ENCODE results near the gene LRCH4.
"Not testable (repeated sequence)": the region's sequence is repeated elsewhere in the genome, so short reads cannot be mapped to it uniquely, and the experiment has no call there.

Gene LRCH4

DNA sequence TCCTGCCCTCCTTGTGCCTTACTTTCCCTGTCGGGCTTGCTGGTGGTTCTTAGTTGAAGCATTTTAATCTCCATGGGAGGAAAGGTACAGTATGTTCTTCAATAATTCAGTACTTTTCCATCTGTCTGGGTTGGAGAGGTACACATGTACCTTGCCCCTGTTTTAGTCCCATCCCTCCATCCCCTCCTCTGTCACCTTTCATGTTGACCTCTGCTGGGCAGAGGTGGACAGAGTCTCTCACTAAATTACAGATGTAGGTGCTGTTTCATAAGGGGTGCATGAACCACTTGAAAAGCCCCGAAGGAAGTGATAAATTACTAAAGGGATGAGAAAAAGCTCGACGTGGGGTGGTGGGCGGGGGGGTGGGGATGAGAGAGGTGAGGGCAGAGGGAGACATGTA is 41.5 kb downstream of the LRCH4 start:
- Histone ChIP-seq H3K9ac (ENCODE audit: low read length) (no peak overlapping the region), H4K20me1 (ENCODE audit: low read depth, low read length) (no peaks in the 10 kb centered on the region), H3K4me3 (ENCODE audit: insufficient read depth, low read length, poor library complexity, severe bottlenecking) (no peak overlapping the region), H3K27ac (ENCODE audit: low read depth, low read length) (no peak overlapping the region), H3F3A (ENCODE audit: insufficient read depth) (0 out of 2 replicates have a peak, but pooled peaks cover 3% of the 10 kb centered on the region), H3K9me2 (replicated peaks; ENCODE audit: insufficient read depth, low read length) (no peaks in the 10 kb centered on the region), H3K79me2 (ENCODE audit: insufficient read depth, low read length) (no peaks in the 10 kb centered on the region), H3K27me3 (ENCODE audit: low read length) (no peaks in the 10 kb centered on the region), H3K36me3 (ENCODE audit: low read length) (no peaks in the 10 kb centered on the region), H3K4me2 (ENCODE audit: low read depth, low read length, poor library complexity, severe bottlenecking) (no peak overlapping the region), H3K9me3 (ENCODE audit: insufficient read depth, low read length) (no peaks in the 10 kb centered on the region), H2AFZ (ENCODE audit: low read depth, low read length, severe bottlenecking) (no peak overlapping the region)
- TF ChIP-seq, protein P1, sequence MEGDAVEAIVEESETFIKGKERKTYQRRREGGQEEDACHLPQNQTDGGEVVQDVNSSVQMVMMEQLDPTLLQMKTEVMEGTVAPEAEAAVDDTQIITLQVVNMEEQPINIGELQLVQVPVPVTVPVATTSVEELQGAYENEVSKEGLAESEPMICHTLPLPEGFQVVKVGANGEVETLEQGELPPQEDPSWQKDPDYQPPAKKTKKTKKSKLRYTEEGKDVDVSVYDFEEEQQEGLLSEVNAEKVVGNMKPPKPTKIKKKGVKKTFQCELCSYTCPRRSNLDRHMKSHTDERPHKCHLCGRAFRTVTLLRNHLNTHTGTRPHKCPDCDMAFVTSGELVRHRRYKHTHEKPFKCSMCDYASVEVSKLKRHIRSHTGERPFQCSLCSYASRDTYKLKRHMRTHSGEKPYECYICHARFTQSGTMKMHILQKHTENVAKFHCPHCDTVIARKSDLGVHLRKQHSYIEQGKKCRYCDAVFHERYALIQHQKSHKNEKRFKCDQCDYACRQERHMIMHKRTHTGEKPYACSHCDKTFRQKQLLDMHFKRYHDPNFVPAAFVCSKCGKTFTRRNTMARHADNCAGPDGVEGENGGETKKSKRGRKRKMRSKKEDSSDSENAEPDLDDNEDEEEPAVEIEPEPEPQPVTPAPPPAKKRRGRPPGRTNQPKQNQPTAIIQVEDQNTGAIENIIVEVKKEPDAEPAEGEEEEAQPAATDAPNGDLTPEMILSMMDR (IDR thresholded peaks at IDR 0.05; ENCODE audit: insufficient read depth, low read length, poor library complexity, severe bottlenecking) = no peak
- TF ChIP-seq EZH2phosphoT487 (conservative IDR thresholded peaks at IDR 0.05; ENCODE audit: low read length) = no peak

DNA sequence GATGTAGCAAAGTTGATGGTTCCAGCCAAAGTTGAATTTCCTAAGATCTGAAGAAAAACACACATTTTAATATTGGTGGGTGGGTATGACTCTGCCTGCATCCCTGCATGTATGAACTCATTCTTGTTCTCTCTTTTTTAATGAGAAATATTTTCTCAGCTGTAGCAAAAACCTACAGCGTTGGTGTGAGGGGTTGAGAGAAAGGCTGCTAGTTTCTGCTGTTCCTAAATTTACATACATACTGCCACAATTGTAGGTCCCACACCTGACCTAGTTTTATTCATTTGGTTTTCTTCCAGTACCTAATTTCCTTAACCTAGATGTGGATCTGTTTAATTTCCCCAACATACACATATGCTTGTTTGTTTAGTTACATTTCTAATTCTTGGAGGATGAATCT is 42.3 kb downstream of the LRCH4 start:
- no peaks in the 10 kb centered on the region for H3K36me3 ChIP-seq (ENCODE audit: low read length)
- H3K79me2 ChIP-seq (ENCODE audit: insufficient read depth, low read length) = no peaks in the 10 kb centered on the region
- no peak overlapping the region for H2AFZ ChIP-seq (ENCODE audit: low read depth, low read length, severe bottlenecking)
- H3K9me3 ChIP-seq (ENCODE audit: insufficient read depth, low read length) = no peaks in the 10 kb centered on the region
- no peaks in the 10 kb centered on the region for H4K20me1 ChIP-seq (ENCODE audit: low read depth, low read length)
- H3K27me3 ChIP-seq (ENCODE audit: low read length) = no peaks in the 10 kb centered on the region
- H3K9me2 ChIP-seq (replicated peaks; ENCODE audit: insufficient read depth, low read length) = no peaks in the 10 kb centered on the region
- H3K4me2 ChIP-seq (ENCODE audit: low read depth, low read length, poor library complexity, severe bottlenecking) = no peak overlapping the region
- H3K9ac ChIP-seq (ENCODE audit: low read length) = no peak overlapping the region
- H3K4me3 ChIP-seq (ENCODE audit: insufficient read depth, low read length, poor library complexity, severe bottlenecking) = no peak overlapping the region
- H3F3A ChIP-seq (ENCODE audit: insufficient read depth) = no peaks in the 10 kb centered on the region
- no peak overlapping the region for H3K27ac ChIP-seq (ENCODE audit: low read depth, low read length)
- TF ChIP-seq, protein P1 (IDR thresholded peaks at IDR 0.05; ENCODE audit: insufficient read depth, low read length, poor library complexity, severe bottlenecking) = no peak
- no peak for TF ChIP-seq EZH2phosphoT487 (conservative IDR thresholded peaks at IDR 0.05; ENCODE audit: low read length)

- not testable (repeated sequence) for H3K9ac ChIP-seq (ENCODE audit: low read length); H4K20me1 ChIP-seq (ENCODE audit: low read depth, low read length); H3K79me2 ChIP-seq (ENCODE audit: insufficient read depth, low read length); H3K36me3 ChIP-seq (ENCODE audit: low read length); H3F3A ChIP-seq (ENCODE audit: insufficient read depth); H3K27me3 ChIP-seq (ENCODE audit: low read length); H3K4me3 ChIP-seq (ENCODE audit: insufficient read depth, low read length, poor library complexity, severe bottlenecking); H3K4me2 ChIP-seq (ENCODE audit: low read depth, low read length, poor library complexity, severe bottlenecking); H3K27ac ChIP-seq (ENCODE audit: low read depth, low read length); H3K9me2 ChIP-seq (replicated peaks; ENCODE audit: insufficient read depth, low read length); H3K9me3 ChIP-seq (ENCODE audit: insufficient read depth, low read length); H2AFZ ChIP-seq (ENCODE audit: low read depth, low read length, severe bottlenecking)
Measured at GRCh38 chr7:100541309-100541708, 44.6 kb downstream of the LRCH4 start.

GRCh38 chr7:100540073-100540723 is 45.7 kb downstream of the LRCH4 start:
- Histone ChIP-seq H3K36me3 (ENCODE audit: low read length) (no peaks in the 10 kb centered on the region), H3K4me2 (ENCODE audit: low read depth, low read length, poor library complexity, severe bottlenecking) (peak overlapping the region; percentile 65), H3K9ac (ENCODE audit: low read length) (peak overlapping the region; percentile 75), H4K20me1 (ENCODE audit: low read depth, low read length) (no peaks in the 10 kb centered on the region), H3K9me2 (replicated peaks; ENCODE audit: insufficient read depth, low read length) (no peaks in the 10 kb centered on the region), H3K27me3 (ENCODE audit: low read length) (no peaks in the 10 kb centered on the region), H3K27ac (ENCODE audit: low read depth, low read length) (no peak overlapping the region), H3K9me3 (ENCODE audit: insufficient read depth, low read length) (no peaks in the 10 kb centered on the region), H3K4me3 (ENCODE audit: insufficient read depth, low read length, poor library complexity, severe bottlenecking) (peak overlapping the region; percentile 75), H3K79me2 (ENCODE audit: insufficient read depth, low read length) (no peaks in the 10 kb centered on the region), H2AFZ (ENCODE audit: low read depth, low read length, severe bottlenecking) (no peak overlapping the region), H3F3A (ENCODE audit: insufficient read depth) (no peaks in the 10 kb centered on the region)
- no peak for TF ChIP-seq EZH2phosphoT487 (conservative IDR thresholded peaks at IDR 0.05; ENCODE audit: low read length)
- TF ChIP-seq, protein P1 (IDR thresholded peaks at IDR 0.05; ENCODE audit: insufficient read depth, low read length, poor library complexity, severe bottlenecking) = no peak

Measured in SU-DHL-6 (cell line).